NCI-H226 (cell line): ENCODE results near the gene TSPAN14.
"Not testable (repeated sequence)": the region's sequence is repeated elsewhere in the genome, so short reads cannot be mapped to it uniquely, and the experiment has no call there.

Source experiments
- DNase-seq: peaks from one replicate; pipeline ENCODE4 v3.0.0-alpha.2; 2015

Gene TSPAN14, protein sequence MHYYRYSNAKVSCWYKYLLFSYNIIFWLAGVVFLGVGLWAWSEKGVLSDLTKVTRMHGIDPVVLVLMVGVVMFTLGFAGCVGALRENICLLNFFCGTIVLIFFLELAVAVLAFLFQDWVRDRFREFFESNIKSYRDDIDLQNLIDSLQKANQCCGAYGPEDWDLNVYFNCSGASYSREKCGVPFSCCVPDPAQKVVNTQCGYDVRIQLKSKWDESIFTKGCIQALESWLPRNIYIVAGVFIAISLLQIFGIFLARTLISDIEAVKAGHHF

DNA sequence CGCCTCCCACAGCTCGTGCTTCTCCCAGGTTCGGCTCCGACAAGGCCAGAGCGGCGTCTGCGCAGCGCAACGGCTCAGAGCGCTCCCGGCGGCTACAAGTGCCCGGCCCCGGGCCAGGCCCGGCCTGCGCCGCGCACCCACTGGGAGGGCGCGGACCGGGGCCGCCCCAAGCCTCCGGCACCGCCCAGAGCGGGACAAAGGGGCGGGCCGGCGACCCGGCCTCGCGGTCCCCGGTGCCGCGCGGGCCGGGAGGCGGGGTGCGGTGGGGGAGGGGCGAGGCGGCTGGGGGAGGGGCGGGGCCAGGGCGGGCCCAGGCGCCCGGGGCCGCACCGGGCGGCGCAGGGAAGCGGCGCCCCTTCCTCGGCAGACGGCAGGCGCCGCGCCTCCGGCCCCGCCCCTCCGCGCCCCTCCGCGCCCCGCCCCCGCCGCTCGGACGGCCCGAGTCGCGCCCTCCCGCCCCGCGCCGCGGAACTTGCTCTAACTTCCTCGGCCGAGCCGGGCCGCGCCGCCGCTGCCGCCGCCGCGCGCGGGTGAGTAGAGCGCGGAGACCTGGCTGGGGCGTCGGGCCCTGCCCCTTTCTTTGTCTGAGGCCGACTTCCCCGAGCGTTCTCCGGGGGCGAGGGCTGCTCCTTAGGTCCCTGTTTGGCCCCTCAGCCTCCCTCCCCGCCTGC, at the start of gene TSPAN14:
Gene TSPAN14 (plus strand): TSS at position 469 of the 671 bp plus-strand sequence. CDS start 34,924 bp downstream, outside the sequence.
- peak; percentile 84 for DNase-seq

DNA sequence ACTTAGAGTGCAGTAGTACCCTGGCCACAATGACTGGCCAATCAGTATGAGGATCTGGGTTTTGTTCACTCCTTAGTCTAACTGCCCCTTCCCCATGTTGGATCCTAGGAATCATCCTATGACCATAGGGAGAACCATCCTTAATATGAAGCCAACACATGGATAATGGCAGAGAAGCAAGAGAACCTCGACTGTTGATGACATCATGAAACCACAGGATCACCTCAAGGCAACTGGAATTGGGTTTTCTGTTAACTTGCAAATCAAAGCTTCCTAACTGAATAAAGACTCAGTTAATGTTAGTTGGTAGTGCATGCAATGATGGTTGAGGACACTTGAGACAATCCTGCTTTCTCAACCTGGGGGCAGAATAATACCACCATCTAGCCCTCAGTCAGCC, 49.1 kb upstream of the TSPAN14 start:
- DNase-seq: no peak

DNA sequence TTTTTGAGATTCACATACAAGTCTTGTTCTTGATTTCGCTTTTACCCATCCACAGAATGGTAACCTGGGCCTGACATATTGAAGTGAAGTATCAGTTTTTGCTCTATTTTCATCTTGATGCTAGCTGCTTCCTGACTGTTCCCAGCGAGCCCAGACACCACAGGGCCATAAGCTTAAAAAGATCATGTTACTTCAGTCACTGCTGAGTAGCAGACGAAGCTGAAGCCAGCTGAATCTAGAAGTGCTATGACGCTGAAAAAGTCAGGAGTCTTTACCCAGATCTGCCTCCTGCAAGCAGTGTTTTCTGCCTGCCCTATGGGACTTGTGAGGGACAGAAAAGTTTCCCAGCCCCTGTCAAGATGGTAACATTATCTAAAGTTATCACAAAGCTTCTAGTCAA, 48.5 kb upstream of the TSPAN14 start:
- no peak for DNase-seq

DNA sequence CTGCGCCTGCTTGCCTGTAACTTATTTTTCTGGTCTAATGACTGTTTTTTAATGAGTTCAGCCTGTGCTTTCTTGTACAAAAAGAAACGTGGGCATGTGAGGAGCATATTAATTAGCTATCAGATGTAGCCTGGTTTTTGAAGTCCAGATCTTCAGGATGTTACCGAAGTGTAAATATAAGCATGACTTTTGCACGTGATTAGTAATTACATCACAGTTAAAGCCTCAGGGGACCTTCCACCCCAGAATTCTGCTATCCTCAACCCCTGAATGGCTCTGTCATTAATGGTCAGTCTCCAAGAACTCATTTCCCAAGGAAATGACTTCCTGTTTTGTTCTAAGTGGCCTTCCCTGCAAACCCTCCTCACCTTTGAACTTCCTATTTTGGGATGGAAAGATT, 47.9 kb upstream of the TSPAN14 start:
- no peak for DNase-seq

DNA sequence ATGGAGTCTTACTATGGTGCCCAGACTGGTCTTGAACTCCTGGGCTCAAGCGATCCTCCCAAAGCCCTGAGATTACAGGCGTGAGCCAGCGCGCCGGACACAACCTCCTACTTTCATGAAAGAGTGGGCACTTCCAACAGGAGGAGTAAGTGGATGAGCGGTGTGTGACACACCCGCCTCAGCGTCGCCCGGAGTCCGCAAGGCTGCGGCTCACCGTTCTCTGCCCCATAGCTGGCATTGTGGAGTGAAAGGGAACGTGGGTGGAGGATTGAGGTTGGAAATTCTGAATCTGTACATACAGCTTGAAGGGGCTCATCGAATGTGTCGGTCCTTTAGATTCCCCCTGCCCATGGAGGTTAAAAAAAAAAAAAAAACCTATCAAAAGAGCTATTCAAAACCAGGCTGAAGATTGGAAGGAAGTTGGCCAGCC, 46.3 kb upstream of the TSPAN14 start:
- DNase-seq: no peak

DNA sequence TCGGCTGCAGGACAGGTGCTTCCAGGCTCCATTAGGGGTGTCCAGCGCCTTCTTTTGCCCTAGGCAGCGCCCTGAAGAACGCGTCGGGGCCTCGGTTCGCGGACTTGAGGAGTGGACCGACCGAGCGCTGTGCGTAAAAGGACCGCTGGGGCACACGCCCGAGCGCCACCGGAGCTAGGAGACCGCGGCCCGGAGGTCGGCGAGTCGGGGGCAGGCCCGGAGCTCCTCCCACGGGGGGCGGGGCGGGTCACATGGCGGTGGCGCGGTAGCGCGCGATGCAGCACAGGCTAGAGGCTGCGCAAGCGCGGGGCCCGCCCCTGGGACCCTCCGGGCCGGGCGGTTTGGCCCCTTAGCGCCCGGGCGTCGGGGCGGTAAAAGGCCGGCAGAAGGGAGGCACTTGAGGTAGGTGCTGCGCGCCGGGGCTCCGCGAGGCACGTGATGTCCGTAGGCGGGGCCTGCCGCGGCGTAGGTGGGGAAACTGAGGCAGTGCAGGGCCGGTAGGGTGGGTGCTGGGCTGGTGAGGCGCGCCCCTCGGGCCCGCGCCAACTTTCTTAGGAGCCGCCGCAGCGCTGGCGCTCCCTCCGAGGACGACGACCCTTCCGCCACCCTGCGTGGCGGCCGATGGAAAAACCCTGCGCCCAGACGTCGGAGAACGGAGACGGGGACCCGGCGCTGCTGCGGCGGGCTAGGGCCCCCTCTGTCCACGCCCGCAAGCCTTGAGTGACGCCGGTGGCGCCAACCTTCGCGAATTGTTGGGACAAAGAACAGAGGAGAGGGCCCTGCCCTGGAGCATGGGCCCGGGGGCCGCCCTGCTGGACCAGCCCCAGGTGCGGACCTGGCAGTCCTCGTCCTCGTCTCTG, 45.6 kb upstream of the TSPAN14 start, which contains the start of gene PRXL2A:
Gene PRXL2A (plus strand): TSS at position 310 of the 860 bp plus-strand sequence. CDS start 11,917 bp downstream, outside the sequence.
- no peak for DNase-seq

DNA sequence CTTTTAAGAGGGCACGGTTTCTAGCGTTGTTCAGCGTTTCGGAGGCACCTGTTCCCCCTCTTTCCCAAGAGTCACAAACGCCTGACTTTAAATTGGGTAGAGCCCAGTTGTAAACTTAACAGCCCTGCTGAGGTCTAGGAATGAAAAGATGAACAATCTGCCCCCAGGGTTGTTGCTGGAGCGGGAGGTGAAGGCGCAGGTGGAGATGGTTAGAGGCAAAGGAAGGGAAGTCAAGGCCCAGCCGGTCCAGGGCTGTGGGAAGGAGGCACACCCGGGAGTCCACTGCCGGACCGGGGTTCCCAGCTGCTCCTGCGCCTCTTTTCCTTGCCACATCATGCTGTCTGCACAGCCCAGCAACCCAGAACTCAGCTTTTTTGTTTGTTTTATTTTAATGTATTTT, 45.0 kb upstream of the TSPAN14 start:
- no peak for DNase-seq

DNA sequence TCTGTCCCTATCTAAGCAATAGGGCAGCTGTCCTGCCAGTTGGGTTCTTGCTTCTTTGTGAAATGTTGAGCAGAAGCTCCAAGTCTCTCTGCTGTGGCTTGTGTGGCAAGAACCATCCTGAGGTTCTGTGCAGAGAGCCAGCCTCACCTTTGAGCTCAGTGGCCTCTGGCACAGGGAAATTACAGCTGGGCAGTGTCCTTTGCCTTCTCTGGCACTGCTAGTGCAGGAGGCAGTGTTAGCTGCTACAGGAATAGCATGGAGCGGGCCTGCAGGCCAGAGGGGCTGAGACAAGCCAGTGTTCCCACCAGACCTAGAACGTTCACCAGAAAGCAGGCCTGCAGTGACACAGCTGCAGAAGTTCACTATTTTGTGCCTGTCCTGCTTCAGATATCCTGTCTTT, 44.0 kb upstream of the TSPAN14 start:
- DNase-seq: no peak

DNA sequence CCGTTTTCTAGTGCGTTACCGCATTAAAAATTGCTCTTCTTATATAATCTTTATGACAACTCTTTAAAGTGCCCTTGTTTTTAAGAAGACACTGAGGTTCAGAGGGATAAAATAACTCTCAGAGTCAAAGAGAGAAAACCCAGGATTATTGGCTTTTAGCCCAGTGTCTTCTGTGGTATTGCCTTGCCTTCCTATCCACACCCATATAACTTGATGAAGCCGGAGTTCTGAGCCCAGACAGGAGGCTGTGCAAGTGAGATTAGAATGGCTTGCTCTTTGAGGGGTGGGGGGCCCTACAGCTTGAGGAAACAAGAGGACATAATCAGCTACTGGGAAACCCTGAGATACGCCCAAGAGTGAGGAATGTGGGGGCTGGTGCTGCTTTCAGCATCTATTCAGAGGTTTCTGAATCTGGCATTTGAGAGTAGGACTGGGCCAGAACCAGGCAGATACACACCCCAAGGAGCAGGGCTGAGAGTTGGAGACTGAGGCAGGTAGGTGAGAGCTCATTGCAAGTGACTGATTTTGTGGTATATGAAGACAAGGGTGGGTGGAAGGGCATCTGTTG, 43.4 kb upstream of the TSPAN14 start:
- no peak for DNase-seq

DNA sequence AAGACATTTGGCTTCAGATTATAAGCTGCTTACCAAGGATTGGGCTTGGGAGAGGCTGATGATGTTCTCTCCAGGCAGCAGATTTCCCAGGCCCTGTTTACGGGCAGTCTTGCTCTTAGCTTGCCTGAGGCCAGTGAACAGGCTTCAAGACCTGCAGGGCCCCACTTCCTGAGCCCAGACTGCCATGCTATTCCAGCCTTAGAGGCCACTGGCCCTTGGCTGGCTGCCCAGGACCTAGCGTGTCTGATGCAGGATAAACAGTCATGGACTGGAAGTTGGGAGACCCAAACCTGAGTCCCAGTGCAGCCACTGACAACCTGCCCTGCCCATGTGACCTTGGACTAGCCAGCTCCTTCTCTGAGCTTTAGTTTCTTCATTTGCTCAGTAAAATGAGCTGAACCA, 42.8 kb upstream of the TSPAN14 start:
- no peak for DNase-seq

DNA sequence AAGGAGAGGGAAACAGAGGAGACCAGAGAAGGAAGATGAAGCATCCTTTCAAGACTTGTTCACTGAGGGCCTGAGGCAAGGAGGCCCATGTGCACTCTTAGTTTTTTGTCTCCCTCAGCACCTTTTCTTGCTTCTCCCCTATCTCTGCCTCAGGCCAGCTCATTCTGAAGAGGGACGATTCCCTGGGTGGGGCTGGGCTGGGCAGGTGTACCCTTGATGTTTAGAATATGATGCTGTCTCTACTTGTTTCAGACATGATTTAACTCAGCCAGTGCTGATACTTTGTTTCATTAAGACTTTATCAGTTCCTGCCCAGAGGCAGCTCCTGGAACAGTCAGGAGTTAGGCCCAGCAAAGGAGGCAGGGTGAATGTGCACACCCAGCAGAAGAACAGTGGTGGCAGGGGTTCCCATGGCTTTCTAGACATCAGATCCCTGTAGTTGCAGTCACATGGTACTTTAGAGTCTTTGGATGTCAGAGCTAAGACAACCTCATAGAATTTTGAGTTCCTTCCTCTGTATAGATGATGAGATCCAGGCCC, 42.4 kb upstream of the TSPAN14 start:
- no peak for DNase-seq

DNA sequence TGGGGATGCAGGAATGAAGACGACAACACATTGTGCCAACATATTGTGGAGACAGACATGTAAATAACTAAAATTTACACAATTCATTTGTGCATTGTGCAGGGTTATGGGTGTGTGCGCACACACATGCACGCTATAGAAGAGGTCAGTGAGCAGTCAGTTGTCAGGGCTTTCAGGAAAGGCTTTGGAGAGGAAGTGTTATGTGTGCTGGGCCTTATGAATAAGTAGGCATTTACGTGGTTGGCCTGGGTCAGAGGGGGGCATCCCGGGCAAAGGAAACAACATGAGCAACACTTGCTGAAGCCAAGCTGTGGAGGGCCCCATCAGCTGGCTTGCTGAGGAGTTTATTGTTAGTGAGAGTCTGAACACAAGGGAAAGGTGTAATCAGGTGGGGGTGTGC, 41.6 kb upstream of the TSPAN14 start:
- no peak for DNase-seq

DNA sequence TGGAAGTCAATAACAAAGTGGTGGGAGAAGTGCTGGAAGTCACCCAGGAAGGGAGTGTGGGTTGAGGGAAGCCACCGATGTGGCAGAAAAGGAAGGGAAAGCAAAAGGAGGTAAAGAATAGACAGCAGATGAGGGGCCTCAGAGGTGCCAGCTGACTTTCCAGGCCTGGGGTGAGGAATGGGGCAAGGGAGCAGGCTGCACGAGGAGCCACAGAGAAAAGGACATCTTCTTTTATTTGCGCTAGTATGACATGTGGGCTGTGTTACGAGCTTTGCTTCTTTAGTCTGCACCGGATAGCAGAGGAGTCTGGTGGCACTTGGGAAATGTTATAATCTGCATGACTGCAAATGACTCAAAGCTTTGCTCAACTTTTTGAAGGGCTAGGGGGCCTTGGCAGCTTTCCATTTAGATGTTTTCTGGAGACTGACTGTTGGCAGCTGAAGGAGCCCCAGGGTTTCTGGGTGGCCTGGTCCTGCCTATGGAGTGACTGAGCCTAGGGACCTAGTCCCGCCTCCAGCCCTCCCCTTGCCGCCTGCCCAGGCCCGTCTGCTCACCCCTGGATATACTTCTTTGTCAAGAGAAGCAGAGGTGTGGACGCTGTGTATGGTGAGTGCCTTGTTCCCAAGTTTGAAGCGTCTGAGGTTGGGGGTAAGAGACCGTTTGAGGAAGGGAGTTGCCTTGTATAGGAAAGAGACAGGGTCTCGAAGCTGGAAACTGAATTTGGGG, 40.7 kb upstream of the TSPAN14 start:
- no peak for DNase-seq

DNA sequence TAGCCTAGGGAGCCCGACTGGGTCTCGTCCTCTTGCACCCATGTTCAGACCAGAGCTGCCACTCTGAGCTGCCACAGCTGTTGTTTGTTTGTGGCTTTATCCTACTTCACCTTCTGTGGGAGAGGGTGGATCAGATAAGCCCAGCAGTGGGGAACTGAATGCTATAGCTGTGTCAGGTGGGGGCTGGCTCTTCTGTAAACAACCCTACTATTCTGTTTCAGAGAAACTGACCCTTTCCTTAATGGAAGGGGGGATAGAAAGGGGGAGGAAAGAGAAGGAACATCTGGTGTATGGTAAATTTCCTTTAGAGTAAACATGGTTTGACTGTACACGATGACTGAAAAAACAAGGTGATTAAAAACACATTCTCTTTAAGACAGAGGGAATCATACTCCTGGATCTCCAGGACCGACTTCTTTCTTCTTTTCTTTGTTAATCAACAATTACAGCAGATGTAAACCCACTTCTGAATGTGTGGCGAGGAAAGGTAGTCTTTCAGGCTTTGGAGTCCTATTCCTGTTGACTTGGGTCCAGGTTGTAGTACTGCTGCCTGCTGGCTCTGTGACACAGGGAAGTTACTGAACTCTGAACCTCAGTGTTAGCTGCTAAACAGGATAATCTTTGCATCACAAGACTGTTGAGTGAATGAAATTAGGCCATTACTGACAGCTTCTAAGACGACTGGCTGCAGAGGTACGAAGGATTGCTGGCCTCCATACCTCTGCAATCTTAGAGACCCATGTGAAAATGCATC, 39.8 kb upstream of the TSPAN14 start:
- no peak for DNase-seq

DNA sequence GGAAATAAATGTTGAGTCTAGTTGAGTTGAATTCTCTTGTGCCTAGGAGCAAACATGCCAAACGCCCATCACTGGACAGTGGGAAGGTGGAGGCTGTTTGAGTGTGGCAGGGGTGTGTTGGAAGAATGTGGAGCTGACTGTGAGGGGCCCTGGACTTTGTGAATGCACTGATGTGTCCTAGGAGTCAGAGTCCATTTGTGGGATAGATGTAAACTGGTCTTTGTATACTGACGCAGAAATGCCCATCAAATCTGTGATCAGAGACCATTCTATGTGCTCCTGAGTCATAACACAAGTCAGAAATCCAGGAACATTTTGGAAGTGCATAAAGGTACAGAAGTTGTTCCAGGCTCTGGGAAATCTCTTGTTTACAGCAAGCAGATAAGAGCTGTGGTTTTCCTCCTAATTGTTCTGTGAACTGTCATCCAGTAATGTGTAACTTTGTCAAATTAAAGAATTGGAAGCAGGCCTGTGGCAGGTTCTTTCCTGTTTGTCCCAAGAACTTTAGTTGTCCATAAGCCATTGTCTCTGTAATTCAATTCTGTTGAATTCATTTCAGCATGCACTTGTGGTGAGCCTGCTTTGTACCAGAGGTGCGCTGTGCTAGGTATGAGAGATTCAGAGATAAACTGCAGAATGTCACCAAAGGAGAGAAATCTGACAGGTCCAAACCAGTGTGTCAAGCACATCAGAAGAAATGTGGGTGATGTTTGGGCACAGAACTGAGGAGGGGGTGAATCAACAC, 38.2 kb upstream of the TSPAN14 start:
- DNase-seq: no peak

DNA sequence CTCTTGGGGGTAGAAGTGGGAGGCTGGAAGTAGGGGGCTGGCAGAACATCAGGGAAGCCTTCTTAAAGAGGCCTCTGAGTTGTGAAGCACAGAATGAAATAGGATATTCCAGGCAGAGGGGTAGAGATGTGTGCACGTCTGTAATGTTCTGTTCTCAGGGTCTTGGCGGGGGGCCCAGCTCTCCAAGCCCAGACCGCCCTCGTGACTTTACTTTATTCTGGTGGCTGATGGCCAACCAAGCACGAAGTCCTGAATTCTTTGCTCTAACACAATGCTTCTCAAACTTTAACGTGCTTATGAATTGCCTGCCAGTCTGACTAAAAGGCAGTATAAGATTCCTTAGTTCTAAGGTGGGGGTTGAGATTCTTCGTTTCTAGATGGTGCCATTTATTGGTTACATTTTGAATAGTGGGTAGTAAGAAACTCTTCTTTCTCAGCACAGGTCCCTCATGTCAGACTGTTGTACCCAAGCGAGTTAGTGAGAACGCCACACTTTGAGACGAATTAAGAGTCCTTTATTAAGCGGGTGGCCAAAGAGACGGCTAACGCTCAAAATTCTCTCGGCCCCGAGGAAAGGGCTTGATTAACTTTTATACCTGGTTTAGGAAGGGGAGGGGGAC, 37.5 kb upstream of the TSPAN14 start:
- no peak for DNase-seq

DNA sequence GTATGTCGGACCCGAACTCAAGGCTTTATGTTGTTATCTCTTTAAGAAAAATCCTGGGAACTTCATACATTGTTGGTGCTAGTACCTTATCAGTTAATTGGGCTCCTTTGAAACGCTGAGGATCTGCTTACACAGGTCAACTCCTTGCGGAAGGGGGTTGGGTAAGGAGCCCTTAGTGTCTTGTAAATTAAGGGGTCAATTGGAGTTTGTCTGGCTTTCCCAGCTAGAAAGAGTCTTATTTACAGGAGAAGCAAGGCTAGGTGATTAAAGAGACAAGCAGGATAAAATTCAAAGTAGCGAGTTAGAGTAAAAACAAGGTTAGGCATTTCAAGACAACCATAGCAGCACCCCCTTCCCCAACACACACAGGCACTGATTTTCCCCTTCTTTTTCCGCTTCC, 36.9 kb upstream of the TSPAN14 start:
- not testable (repeated sequence) for DNase-seq

DNA sequence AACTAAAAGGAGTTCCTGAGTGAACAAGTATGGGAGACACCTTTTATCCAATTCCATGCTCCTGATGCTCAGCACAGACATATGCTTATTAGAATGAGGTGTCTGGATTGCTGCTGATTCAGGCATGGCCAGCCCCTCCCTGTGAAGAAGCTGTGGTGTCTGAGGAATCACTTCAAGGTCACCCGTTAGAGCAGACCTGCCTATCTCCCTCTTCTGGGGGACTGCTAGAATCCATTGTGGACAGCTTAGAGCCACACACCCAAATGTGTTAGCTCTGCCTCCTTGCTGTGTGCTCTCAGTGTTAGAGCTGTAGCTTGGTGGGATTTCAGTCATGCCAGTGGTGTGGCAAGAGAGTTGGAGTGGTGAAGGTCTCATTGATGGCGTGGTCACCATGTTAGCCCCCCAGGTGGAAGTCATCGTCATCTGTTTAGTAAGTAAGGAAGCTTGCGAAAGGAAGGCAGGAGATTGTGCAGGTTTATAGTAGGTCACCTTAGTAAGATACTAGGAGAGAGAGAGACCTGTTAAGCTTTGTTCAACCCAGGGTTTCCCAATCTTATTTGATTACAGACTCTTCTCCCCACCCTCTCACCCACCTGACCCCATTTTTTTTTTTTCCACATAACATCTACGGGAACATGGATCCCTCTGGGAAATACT, 32.9 kb upstream of the TSPAN14 start:
- no peak for DNase-seq

DNA sequence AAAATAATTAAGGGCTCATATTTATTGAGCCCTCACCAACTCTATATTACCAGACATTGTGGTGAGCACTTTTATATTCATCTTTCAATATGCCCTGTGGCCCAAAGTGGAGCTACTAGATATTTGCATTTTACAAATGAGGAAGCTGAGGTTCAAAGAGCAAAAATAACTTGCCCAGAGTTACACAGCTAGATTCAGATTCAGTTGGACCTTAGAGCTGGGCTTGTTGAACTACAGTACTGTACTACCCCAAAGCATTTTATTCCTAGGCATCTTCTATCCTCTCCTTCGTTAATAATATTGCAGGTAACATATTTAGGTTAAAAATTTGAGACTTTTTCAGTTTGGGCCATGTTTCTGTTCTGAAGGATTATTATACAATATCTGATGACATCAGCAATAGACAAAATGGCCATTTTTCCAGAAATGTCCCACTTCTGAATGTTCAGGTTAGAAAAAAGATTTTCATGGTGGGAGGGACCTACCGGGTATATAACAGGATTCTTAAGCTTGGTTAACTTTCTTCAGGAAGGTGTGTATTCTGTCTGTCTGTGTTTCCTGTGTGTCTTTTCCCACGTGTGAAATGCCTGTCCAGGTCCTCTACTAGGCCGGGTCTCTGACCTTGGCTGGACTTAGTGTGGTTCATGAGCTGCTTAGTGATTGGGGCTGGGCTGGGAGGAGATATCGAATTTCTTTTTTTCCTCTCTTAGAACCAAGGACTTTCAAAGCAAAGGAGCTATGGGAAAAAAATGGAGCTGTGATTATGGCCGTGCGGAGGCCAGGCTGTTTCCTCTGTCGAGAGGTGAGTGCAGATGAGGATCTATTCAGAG, 32.2 kb upstream of the TSPAN14 start:
- DNase-seq: no peak
